Stimulated activated CD4-positive, alpha-beta T cell treated with anti-CD3 and anti-CD28 coated beads, Interleukin-1b, Interleukin-23, amount 100 ng/mL, for 4 hours (primary cell): ENCODE data around the gene HIGD1B.

Experiments
- DNase-seq, 2 donors: peaks; one replicate each; pipeline ENCODE4 v3.0.0-alpha.2; 2020; ENCODE audit warnings: low read depth in 2 of 2

Gene HIGD1B

DNA sequence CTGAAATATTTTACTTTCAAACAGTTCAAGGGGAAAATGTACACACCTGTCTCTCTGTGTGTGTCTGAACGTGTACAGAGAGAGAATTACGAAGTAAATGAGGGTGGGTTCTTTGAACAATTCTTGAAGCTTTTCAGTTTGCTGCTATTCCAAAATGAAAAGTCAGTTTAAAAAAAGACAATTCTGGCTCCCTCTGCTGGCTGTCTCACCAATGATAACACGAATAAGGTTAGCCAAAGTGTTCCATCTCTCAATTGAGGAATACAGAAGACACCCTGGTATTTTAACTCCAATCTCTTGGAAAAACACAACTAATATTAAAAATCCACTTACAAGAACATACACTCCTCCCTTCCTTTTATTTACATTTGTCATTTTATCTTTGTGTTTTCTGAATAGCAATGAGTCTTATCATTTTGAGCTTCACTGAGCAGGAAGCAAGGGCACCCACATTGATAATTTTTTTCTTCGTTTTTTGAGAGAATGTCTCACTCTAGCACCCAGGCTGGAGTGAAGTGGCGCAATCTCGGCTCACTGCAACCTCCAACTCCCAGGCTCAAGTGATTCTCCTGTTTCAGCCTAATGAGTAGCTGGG lies 31.0 kb downstream of the HIGD1B start:
- DNase-seq, result peak in 1 of 2 donors; percentile 25

DNA sequence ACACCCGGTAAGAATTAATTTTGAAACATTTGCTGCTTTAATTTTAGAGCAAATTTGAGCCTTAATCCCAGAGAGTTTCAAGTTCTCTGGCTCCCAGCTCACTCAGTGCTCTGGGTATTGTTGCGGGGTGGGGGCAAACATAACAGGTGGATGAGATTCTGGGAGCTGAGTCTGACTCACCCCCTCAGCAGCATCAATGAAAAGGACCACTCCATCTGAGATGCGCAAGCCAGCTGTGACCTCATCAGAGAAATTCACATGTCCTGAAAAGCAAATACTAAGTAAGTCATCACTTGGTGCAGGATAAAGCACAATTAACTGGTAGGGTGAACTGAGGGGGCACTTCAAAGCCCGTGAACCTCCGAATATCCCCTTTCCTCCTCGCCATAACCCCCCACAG lies 31.7 kb downstream of the HIGD1B start:
- DNase-seq, result no peak

DNA sequence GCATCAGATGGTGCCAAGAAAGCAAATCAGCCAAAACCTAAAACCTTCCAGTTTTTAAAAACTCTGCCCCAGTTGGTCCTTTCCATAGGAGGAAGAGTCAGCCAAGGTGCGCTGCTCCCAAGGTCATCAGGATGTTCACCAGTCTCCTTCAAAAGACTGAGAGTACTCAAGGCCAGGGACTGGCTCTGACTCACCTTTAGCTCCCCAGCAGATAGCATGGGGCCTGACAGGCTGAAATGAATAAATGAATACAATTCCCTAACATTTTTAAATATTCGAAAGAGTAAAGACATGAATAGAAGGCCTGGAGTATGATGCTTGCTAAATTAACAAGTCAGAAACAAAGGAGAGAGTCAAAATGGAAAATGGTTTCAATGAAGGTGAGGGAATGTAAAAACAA lies 32.4 kb downstream of the HIGD1B start:
- DNase-seq, result no peak

DNA sequence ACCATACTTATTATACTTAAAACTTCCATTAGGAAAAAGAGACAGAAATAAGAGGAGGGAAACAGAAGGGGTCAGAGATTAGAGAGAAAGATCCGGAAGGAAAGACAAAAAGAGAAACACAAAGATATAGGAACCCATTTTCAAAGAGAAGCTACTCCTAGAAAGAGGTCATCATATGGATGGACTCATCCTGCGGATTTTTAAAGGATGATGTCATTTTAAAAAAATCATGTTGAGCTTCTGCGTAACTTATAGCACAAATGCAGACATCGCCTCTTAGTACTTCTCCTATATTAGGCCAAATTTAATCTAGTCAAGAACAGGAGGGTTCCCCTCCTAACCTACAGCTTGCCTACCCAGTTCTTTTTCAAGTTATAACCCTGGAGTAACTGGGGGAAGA lies 33.5 kb downstream of the HIGD1B start:
- DNase-seq, result no peak

DNA sequence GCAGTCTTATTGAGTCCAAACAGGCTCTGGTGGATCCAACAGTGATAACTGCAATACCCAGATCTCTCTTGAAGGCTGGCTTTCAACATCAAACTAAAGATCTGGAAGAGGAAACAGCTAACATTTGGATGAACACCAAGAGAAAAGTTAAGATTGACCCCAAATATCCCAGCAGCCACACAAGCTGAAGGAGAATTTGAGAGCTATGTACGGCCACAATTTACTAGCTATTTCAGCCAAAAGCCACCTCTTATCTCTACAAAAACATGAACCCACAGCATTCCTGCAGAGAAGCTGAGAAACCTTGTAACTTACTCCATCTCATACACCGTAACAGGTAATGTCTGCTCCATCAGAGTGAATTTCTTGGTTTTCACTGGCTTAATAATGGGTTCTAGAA lies 37.3 kb downstream of the HIGD1B start:
- no peak for DNase-seq

DNA sequence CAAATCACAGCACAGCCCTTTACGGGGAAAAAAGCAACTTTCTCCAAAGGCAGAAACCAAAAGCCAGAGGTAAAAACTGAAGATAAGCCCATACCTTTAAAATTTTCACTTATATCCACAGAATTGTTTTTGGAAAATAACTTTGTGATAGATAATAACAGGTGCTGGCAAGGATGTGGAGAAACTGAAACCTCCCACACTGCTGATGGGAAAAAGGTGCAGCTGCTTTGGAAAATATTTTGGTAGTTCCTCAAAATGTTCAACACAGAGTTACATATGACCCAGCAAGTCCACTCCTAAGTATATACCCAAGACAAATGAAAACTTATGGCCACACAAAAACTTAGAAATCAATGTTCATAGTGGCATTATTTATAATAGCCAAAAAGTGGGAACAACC lies 39.3 kb downstream of the HIGD1B start:
- DNase-seq, result no peak

DNA sequence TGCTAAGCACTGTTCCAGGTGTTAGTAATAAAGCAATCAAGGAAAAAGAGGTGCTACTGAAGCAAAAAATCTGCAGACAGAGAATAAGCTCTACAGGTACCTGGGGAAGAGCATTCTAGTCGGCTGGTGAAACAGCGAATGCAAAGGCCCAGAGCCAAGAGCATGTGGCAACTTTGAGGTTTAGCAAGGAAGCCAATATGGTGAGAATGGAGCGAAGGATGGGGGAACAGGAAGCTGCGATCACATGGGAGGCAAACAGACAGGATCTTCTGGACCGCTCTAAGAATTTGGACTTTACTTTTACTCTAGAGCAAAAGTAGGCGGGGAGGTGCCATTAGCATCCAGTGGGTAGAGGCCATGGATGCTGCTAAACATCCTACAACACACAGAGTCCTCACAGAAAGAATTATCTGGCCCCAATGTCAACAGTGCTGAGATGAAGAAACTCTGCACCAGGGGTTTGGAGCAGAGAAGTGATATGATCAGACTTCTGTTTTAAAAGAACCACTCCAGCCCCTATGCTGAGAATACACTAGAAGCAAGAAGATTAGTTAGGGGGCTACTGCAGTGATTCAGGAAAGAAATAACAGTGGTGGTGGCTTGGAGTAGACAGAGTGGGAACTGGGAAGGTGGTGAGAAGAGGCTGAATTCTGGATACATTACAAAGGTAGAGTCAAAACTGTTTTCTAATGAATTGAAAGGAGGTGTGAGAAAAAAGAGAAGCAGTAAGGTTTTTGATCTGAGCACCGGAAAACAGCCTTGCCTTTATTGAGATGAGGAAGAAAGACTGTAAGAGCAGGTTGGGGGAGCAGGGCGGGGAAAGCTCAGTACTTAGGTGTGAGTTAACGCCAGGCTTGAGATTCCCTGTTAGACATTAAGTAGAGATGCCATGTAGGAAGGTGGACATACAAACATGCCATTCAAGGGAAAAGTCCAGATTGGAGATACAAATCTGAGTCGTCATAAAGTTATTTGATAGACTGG lies 40.6 kb downstream of the HIGD1B start:
- DNase-seq, result no peak

DNA sequence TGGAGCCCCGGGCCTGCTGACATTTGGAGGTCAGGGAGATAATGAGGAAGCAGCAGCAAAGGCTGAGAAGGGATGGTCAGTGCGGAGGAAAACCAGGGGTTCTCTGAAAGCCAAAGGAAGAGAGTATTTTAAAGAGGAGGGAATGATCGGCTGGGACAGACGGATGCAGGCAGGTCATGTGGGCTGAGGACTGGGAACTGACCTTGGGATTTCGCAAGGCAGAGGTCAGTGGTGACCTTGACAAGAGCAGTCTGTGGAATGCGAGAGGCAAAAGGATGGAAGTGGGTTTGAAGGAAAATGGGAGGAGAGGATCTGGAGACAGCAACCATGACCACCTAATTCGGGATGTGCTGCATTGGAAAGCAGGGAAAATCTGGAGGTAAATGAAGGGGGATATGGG lies 41.3 kb downstream of the HIGD1B start:
- no peak for DNase-seq

DNA sequence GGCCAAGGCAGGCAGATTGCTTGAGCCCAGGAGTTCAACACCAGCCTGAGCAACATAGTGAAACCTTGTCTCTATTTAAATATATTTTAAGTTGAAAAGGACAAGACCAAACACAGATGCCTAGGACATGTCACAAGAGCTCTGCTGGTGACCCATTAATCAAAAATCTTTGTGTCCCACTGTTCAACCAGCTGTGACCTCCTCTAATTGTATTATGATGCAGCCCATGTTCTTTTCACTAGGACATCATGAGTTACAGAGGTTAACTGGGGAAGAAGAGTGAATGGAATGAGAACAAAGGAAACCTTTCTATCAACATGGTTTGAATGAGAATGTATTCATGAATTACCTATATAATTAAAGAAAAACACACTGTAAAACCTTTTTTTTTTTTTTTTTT lies 44.6 kb downstream of the HIGD1B start:
- no peak for DNase-seq

DNA sequence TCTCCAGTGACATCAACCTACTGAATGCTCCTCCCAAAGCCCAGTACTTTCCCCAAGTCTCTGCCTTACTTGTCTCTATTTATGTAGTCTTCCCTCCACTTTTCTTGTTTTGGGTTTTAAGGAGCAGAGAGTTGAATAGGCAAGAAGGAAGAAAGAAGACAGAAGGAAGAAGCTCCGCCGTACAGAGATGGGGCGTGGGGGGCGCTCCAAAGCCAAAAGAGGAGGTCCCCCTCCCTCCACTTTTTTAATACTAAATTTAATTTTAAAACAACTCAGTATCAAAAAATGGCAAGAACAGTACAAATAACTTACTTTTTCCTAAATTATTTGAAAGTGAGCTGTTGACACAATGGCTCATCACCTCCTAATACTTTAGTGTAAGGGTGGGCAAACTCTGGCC lies 47.0 kb downstream of the HIGD1B start:
- no peak for DNase-seq

DNA sequence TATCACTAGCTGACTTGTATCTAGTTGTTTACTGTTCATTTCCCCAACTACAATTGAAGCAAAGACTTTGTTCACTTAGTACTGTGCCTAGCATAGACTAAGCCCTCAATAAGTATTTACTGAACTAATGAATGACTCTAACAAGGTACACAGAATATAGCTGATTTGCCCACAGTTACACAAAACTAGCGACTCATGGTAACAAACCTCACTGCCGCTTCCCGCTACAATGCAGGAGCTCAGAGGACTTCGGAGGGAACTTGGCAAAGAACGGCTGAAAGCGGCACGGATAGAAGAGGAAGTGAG lies 51.0 kb downstream of the HIGD1B start:
- DNase-seq, result no peak

DNA sequence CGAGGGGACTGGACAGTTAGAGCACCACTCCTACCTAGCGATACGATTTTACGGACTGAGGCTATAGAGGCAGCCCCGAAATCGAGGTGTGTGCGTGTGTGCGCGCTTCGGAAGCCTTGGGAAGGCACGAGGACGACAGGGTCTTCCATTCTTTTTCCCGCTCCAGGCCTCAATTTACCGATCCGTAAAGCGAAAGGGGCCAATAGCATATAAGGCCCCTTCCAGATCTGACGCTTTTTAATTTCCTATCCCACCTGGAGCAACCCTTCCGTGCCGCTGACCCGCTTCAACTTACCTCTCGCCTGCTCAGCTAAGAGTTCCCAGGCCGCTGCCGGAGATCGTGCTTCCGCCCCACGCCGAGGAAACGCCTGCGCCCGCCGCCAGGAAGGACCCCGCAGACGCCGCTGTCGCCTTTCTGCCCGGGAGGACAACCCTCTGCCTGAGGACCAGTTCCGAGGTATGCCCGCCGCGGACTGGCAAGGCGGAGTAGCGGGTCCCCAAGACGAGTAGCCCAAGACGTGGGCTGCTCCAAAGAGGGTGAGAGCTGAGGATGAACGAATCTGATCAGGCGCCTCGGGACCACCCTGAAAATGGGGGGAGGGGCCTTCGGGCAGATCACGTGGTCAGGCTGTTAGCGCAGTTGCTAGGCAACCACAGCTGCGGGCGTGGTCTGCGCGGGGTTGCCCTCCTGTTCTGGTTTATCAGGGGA lies 51.5 kb downstream of the HIGD1B start, which contains the start of gene EFTUD2:
Gene EFTUD2, minus strand, starts transcription at position 372 of the 709 bp plus-strand sequence. CDS start 4,924 bp downstream, outside the sequence.
- peak; percentile 88 to 93 for DNase-seq
